ENCODE data around the gene OPA3. TPM values are rescaled to one million over a fixed set of nuclear protein-coding genes. Genes with fewer than 3 reads are reported as not detected.

The OPA3 gene
- total and polyA plus RNA-seq, 2 experiments from 2014 or later, result 11.5 to 14.5 TPM

- TF ChIP-seq ZNF462 (CRISPR knock-in tag; IDR thresholded peaks at IDR 0.05), result no peak
- no peak for TF ChIP-seq JUNB (IDR thresholded peaks at IDR 0.05; ENCODE audit: unreplicated experiment)
- TF ChIP-seq STAT1 (IDR thresholded peaks at IDR 0.05; ENCODE audit: unreplicated experiment), result no peak
- no peak for TF ChIP-seq EZH2phosphoT487 (IDR thresholded peaks at IDR 0.05; ENCODE audit: unreplicated experiment)
- no peak for TF ChIP-seq REST (IDR thresholded peaks at IDR 0.05; ENCODE audit: unreplicated experiment)
- TF ChIP-seq POLR2AphosphoS5 (IDR thresholded peaks at IDR 0.05; ENCODE audit: low read depth), result no peak
- no peak for TF ChIP-seq ZNF114 (CRISPR knock-in tag; IDR thresholded peaks at IDR 0.05)
- TF ChIP-seq ETS1 (IDR thresholded peaks at IDR 0.05), result no peak
- no peak for TF ChIP-seq EZH2 (IDR thresholded peaks at IDR 0.05; ENCODE audit: low read depth, unreplicated experiment)
Observed at GRCh38 chr19:45488708-45489107, 95.9 kb downstream of the OPA3 start (continued).

Measured in GM23338 (cell line).